AG08396 (cell line): ENCODE data around the gene CDIP1.
"Not testable (repeated sequence)": the region's sequence is repeated elsewhere in the genome, so short reads cannot be mapped to it uniquely, and the experiment has no call there.

Source experiments
- DNase-seq: peaks from one replicate; pipeline ENCODE4 v3.0.0; 2012; ENCODE audit warnings: low spot score, mixed read lengths

The CDIP1 gene

GRCh38 chr16:4538350-4539235, at the start of gene CDIP1:
TSS of gene CDIP1 (minus strand) at chr16:4538773. CDS start at chr16:4514130, 24,643 bp downstream.
- DNase-seq = peak; percentile 97

DNA sequence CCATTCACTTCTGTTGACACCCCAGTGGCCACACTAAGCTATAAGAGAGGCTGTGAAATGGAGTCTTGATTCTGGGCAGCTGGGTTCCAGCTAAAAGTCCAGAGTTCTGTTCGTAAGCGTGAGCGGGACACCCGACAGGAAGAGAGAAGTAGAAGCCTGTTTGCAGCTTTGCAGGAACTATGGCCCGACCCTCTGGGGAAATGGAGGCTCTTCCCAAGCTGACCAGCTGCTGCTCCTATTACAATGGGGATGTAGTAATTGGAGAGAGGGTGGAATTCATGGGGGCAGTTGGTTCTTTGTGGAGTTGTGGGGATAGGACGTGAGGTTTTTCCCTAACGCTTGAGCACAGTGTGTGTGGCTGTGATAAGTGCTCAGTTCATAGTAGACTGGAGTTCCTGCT, 47.7 kb upstream of the CDIP1 start:
- DNase-seq = no peak

GRCh38 chr16:4583906-4584305, 45.3 kb upstream of the CDIP1 start:
- DNase-seq = no peak

GRCh38 chr16:4580250-4580649, 41.7 kb upstream of the CDIP1 start:
- DNase-seq = peak; percentile 55

DNA sequence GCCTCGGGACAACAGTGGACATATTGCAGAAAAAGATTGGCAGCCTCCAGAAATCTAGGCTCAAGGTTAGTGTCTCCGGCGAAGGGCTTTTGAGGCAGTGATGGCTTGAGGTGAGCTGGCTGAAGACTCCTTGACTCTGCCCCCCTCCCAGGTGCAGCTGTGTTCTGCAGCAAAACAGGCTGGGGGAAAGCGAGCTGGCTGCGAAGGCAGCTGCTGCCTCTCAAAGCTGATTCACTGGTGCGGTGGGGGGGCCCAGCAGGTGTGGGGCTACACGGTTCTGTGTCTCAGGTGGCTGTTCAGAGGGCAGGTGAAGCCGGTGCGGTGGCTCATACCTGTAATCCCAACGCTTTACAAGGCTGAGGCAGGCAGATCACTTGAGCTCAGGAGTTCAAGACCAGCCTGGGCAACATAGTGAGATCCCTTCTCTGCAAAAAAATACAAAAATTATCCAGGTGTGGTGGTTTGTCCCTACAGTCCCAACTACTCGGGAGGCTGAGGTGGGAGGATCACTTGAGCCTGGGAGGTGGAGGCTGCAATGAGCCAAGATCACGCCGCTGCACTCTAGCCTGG, 40.5 kb upstream of the CDIP1 start:
- peak; percentile 8 for DNase-seq

- no peak for DNase-seq
These were observed 37.4 kb upstream of the CDIP1 start for GRCh38 chr16:4576008-4576407.

DNA sequence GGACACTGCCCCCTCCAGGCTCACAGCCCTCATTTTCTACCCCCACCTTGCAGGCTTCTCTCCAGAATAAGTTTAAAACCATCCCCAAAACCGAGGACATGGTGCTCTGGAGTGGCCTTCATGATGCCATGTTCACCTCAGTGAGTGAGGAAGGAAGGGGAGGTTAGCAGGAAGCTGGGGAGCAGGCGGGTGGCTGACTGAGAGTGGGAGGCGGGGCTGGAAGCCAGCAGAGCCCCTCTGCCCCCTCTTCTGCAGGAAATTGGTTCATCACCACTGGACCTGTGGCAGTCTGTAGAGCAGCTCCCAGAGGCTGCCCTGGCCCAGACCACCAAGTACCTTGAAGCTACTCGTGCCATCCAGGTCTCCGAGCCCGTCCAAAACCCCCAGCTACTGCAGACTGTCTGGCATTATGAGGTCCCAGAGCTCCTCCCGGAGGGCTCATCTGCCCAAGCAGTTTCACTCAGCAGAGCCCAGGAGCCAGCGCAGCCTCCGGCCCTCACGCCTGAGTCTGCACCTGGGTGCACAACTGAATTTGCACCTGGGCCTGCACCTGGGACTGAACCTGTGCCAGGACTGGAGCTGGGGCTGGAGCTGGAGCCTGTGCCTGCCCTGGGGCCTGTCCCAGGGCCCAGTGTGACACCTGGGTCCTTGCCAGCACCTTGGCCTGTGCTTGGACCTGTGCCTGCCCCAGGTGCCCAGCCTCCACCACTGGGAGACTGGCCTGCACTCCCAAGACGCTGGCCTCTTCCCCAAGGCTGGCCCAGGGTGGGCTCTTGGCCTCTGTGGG, 36.5 kb upstream of the CDIP1 start:
- DNase-seq = no peak

GRCh38 chr16:4573926-4574325, 35.4 kb upstream of the CDIP1 start:
- not testable (repeated sequence) for DNase-seq

GRCh38 chr16:4572715-4573114, 34.1 kb upstream of the CDIP1 start:
- DNase-seq = no peak

GRCh38 chr16:4570688-4571321, 32.2 kb upstream of the CDIP1 start:
- no peak for DNase-seq

- no peak for DNase-seq
These were observed 31.5 kb upstream of the CDIP1 start for GRCh38 chr16:4570086-4570485.

GRCh38 chr16:4566144-4566543, 27.6 kb upstream of the CDIP1 start:
- DNase-seq = no peak

GRCh38 chr16:4564661-4565267, 26.2 kb upstream of the CDIP1 start:
- no peak for DNase-seq

DNA sequence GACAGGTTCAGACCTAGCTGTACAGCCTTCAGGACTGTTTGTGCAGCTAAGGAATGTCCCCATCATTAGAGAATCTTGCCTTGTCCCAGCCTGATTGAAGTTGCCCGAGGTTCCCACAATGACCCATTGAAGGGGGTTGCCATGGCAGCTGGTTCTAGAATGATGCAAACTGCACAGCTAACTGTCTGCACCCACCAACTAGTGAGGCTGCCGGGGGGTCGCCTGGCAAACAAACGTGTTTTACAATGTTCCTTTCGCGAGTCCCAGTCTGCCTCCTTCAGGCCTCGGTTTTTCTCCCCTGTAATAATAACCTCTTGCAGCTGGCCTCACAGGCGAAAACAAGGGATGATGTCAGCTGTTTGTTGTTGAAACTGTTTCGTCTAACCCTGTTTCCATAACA, 23.0 kb upstream of the CDIP1 start:
- DNase-seq = no peak

GRCh38 chr16:4557973-4558372, 19.4 kb upstream of the CDIP1 start:
- peak; percentile 4 for DNase-seq

- DNase-seq = no peak
These were observed 18.0 kb upstream of the CDIP1 start for GRCh38 chr16:4556580-4556979.

GRCh38 chr16:4556112-4556511, 17.5 kb upstream of the CDIP1 start, which contains the start of gene C16orf96:
TSS of gene C16orf96 (plus strand) at chr16:4556340. CDS start at chr16:4556490, 150 bp downstream.
- DNase-seq = peak; percentile 38

DNA sequence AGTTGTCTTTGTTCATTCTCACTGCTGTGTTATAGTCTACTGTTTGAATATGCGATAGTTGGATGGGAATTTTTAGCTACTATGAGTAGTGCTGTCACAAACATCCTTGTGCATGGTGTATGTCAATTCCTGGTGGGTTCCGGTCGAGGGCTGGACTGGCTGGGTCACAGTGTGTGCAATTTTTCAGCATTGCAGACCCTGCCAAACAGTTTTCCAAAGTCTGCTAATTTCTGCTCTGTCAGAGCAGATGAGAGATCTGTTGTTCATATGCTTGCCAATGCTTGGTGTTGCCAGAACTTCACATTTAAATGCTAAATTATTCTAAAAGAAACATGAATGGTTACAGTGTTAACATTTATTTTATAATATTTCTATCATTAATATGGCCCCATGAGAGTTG, 14.0 kb upstream of the CDIP1 start:
- DNase-seq = peak; percentile 1

DNA sequence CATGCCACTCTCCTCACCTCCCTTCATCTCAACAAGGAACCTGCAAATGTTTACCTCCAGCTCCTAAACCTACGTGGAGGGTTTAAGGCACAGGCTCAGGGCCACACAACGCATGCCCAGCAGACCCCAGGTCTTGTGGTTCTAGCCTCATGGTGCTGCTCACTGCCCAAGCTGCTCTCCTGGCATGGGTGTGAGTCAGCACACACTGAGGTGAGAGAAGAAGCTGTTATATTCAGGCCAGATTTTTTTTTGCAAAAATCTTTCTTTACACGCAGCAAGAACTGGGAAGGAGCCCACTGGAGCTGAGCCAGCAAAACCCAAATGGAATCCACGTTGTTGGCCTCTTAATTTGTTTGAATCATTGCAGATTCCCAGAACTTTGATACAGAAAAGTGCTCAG, 12.0 kb upstream of the CDIP1 start:
- DNase-seq = peak; percentile 13

GRCh38 chr16:4548124-4548523, 9.6 kb upstream of the CDIP1 start:
- DNase-seq = peak; percentile 0

DNA sequence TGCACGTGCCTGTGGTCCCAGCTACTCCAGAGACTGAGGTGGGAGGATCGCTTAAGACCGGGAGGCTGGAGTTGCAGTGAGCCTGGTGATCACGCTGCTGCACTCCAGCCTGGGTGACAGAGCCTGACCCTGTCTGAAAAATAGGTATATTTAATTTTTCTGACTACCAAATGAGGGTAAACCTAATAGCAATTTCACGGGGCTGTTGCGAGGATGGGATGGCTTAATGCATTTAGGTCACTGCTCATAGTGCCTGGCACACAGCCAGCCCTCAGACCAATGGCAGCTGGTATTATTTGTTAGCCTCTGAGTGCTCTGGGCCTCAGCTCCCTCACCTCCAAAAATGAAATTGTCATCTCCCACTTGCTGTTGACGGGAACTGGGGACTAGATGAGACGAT, 5.9 kb upstream of the CDIP1 start:
- no peak for DNase-seq
